GM12878 (cell line): ENCODE results near the gene TK2. TPM values are rescaled to one million over a fixed set of nuclear protein-coding genes. Genes with fewer than 3 reads are reported as not detected.

Source experiments
- EED ChIP-seq: sonication (generic); IDR thresholded peaks from 2 replicates; pipeline ENCODE4 v1.6.1; 2016; ENCODE audit warnings: antibody characterized with exemption, low read depth
- ESRRA ChIP-seq: IDR thresholded peaks from 2 replicates; pipeline ENCODE4 v1.6.1; 2012; ENCODE audit warnings: mild to moderate bottlenecking, low read length, improper control_type of control experiment
- NBN ChIP-seq: fragments of 450-650 bp; IDR thresholded peaks from 2 replicates; pipeline ENCODE4 v1.6.1; 2016
- NFIC ChIP-seq: IDR thresholded peaks from 2 replicates; pipeline ENCODE4 v1.6.1; 2012; ENCODE audit warnings: low read depth, mild to moderate bottlenecking, inconsistent platforms, low read length, moderate library complexity
- NFYA ChIP-seq: IDR thresholded peaks from 2 replicates; pipeline ENCODE4 v1.6.1; 2011; ENCODE audit warnings: low read depth, mild to moderate bottlenecking, low read length, improper control_type of control experiment, borderline replicate concordance
- SMARCA5 ChIP-seq: fragments of 450-650 bp; IDR thresholded peaks from 2 replicates; pipeline ENCODE4 v1.6.1; 2017; ENCODE audit warnings: mild to moderate bottlenecking
- SP1 ChIP-seq: IDR thresholded peaks from one replicate; pipeline ENCODE4 v1.6.1; 2011; ENCODE audit warnings: low read depth, low read length
- SREBF2 ChIP-seq: IDR thresholded peaks from 2 replicates; pipeline ENCODE4 v1.6.1; 2012; ENCODE audit warnings: mild to moderate bottlenecking, low read length
- ZNF274 ChIP-seq: IDR thresholded peaks from one replicate; pipeline ENCODE4 v1.8.0; 2011; ENCODE audit not compliant: insufficient read length, insufficient read depth
- ZSCAN29 ChIP-seq: fragments of 450-650 bp; IDR thresholded peaks from 2 replicates; pipeline ENCODE4 v1.6.1; 2017; ENCODE audit warnings: mild to moderate bottlenecking, moderate library complexity
- polyA plus RNA-seq, 11 experiments: library from polyadenylated mRNA; depleted of rRNA in 4 of 11; unstranded in 6 of 11; stranded (reverse) in 5 of 11; fragments of >200 nt; fragmentation: Nextera tagmentation in 4 of 11; fragmentation: Illumina TruSeq in 1 of 11; extraction: Ambion mirVana in 4 of 11; extraction: Trizol in 1 of 11; gene quantifications; 1 replicate in 1 of 11; 2 replicates in 10 of 11; pipeline versions ENCODE4 v1.2.1 to v1.2.3, GENCODE V29; 2011 to 2016; ENCODE audit warnings: inconsistent platforms in 2 of 11, missing spikeins in 2 of 11, low read depth in 1 of 11
- total RNA-seq, 4 experiments: library from RNA; depleted of rRNA in 3 of 4; stranded (reverse); fragments of >200 nt in 3 of 4; fragmentation: Illumina TruSeq in 1 of 4; extraction: Trizol in 1 of 4; gene quantifications; 2 replicates each; pipeline versions ENCODE4 v1.2.1 to v1.2.3, GENCODE V29; 2013 to 2021
- TF ChIP-seq, protein P1 (sequence below): fragments of 450-650 bp; IDR thresholded peaks from 2 replicates; pipeline ENCODE4 v1.6.1; 2017; ENCODE audit warnings: mild to moderate bottlenecking, moderate library complexity
- TF ChIP-seq, protein P2 (sequence below): fragments of 450-650 bp; IDR thresholded peaks from 2 replicates; pipeline ENCODE4 v1.6.1; 2018; ENCODE audit warnings: mild to moderate bottlenecking, low read depth, moderate library complexity; ENCODE audit not compliant: partially characterized antibody
- TF ChIP-seq, protein P3 (sequence below): fragments of 450-650 bp; IDR thresholded peaks from 2 replicates; pipeline ENCODE4 v1.6.1; 2017; ENCODE audit warnings: low read depth, mild to moderate bottlenecking, moderate library complexity
- TF ChIP-seq, protein P4 (sequence below): fragments of 150-350 bp; IDR thresholded peaks from 2 replicates; pipeline ENCODE4 v1.6.1; 2016; ENCODE audit warnings: low read depth, low read length
- TF ChIP-seq, protein P5 (sequence below): fragments of 450-650 bp; IDR thresholded peaks from 2 replicates; pipeline ENCODE4 v1.6.1; 2017; ENCODE audit warnings: mild to moderate bottlenecking, low read depth, inconsistent platforms; ENCODE audit not compliant: poor library complexity, severe bottlenecking

The TK2 gene
- total and polyA plus RNA-seq, 10 of the 15 experiments (the other 5 are each of a cell fraction or from before 2014, with no cell fraction given), result 1.3 to 12.4 (median 3.0) TPM

DNA sequence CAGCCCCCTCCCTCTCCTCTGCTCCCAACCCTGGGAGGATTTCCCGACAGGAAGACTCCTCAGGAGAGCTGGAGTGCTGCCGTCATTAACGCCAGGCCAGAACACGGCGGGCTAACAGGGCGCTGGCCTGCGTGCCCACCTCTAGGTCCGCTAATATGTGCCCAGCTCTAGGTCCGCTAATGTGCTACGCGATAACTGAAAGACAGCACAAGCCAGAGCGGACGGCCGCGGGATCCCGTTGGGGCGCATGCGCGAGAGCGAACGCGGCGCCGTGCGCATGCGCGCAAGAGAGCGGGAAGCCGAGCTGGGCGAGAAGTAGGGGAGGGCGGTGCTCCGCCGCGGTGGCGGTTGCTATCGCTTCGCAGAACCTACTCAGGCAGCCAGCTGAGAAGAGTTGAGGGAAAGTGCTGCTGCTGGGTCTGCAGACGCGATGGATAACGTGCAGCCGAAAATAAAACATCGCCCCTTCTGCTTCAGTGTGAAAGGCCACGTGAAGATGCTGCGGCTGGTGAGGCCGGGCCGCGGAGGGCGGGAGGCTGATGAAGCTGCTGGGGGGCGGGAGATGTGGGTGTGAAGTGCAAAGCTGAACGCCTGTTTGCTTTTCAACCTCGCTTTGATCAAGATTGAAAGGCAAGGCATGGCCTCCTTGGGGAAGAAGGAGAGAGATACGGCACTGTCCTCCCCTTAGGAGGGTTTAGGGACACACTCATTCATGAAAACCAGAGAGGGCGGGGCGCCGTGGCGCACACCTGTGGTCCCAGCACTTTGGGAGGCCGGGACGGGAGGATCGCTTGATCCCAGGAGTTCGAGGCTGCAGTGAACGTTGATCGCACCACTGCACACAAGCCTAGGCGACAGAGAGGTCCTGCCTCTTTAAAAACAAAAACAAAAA, 2.6 kb upstream of the TK2 start, which contains the start of gene CKLF (continued):
- TF ChIP-seq, protein P1, sequence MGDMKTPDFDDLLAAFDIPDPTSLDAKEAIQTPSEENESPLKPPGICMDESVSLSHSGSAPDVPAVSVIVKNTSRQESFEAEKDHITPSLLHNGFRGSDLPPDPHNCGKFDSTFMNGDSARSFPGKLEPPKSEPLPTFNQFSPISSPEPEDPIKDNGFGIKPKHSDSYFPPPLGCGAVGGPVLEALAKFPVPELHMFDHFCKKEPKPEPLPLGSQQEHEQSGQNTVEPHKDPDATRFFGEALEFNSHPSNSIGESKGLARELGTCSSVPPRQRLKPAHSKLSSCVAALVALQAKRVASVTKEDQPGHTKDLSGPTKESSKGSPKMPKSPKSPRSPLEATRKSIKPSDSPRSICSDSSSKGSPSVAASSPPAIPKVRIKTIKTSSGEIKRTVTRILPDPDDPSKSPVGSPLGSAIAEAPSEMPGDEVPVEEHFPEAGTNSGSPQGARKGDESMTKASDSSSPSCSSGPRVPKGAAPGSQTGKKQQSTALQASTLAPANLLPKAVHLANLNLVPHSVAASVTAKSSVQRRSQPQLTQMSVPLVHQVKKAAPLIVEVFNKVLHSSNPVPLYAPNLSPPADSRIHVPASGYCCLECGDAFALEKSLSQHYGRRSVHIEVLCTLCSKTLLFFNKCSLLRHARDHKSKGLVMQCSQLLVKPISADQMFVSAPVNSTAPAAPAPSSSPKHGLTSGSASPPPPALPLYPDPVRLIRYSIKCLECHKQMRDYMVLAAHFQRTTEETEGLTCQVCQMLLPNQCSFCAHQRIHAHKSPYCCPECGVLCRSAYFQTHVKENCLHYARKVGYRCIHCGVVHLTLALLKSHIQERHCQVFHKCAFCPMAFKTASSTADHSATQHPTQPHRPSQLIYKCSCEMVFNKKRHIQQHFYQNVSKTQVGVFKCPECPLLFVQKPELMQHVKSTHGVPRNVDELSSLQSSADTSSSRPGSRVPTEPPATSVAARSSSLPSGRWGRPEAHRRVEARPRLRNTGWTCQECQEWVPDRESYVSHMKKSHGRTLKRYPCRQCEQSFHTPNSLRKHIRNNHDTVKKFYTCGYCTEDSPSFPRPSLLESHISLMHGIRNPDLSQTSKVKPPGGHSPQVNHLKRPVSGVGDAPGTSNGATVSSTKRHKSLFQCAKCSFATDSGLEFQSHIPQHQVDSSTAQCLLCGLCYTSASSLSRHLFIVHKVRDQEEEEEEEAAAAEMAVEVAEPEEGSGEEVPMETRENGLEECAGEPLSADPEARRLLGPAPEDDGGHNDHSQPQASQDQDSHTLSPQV, result no peak
- TF ChIP-seq NBN, result peak; percentile 90
- TF ChIP-seq, protein P2, sequence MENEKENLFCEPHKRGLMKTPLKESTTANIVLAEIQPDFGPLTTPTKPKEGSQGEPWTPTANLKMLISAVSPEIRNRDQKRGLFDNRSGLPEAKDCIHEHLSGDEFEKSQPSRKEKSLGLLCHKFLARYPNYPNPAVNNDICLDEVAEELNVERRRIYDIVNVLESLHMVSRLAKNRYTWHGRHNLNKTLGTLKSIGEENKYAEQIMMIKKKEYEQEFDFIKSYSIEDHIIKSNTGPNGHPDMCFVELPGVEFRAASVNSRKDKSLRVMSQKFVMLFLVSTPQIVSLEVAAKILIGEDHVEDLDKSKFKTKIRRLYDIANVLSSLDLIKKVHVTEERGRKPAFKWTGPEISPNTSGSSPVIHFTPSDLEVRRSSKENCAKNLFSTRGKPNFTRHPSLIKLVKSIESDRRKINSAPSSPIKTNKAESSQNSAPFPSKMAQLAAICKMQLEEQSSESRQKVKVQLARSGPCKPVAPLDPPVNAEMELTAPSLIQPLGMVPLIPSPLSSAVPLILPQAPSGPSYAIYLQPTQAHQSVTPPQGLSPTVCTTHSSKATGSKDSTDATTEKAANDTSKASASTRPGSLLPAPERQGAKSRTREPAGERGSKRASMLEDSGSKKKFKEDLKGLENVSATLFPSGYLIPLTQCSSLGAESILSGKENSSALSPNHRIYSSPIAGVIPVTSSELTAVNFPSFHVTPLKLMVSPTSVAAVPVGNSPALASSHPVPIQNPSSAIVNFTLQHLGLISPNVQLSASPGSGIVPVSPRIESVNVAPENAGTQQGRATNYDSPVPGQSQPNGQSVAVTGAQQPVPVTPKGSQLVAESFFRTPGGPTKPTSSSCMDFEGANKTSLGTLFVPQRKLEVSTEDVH, result no peak
- TF ChIP-seq EED, result peak; percentile 54; the same call in 1 of the 2 replicates
- peak; percentile 27; the same call in 1 of the 2 replicates for TF ChIP-seq SMARCA5
- no peak for TF ChIP-seq ZSCAN29
- TF ChIP-seq SP1, result no peak
- no peak for TF ChIP-seq ZNF274
- no peak for TF ChIP-seq ESRRA
- no peak for TF ChIP-seq SREBF2
- TF ChIP-seq, protein P3, sequence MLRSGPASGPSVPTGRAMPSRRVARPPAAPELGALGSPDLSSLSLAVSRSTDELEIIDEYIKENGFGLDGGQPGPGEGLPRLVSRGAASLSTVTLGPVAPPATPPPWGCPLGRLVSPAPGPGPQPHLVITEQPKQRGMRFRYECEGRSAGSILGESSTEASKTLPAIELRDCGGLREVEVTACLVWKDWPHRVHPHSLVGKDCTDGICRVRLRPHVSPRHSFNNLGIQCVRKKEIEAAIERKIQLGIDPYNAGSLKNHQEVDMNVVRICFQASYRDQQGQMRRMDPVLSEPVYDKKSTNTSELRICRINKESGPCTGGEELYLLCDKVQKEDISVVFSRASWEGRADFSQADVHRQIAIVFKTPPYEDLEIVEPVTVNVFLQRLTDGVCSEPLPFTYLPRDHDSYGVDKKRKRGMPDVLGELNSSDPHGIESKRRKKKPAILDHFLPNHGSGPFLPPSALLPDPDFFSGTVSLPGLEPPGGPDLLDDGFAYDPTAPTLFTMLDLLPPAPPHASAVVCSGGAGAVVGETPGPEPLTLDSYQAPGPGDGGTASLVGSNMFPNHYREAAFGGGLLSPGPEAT, result no peak
- TF ChIP-seq NFYA, result no peak
- no peak for TF ChIP-seq NFIC
- TF ChIP-seq, protein P4, sequence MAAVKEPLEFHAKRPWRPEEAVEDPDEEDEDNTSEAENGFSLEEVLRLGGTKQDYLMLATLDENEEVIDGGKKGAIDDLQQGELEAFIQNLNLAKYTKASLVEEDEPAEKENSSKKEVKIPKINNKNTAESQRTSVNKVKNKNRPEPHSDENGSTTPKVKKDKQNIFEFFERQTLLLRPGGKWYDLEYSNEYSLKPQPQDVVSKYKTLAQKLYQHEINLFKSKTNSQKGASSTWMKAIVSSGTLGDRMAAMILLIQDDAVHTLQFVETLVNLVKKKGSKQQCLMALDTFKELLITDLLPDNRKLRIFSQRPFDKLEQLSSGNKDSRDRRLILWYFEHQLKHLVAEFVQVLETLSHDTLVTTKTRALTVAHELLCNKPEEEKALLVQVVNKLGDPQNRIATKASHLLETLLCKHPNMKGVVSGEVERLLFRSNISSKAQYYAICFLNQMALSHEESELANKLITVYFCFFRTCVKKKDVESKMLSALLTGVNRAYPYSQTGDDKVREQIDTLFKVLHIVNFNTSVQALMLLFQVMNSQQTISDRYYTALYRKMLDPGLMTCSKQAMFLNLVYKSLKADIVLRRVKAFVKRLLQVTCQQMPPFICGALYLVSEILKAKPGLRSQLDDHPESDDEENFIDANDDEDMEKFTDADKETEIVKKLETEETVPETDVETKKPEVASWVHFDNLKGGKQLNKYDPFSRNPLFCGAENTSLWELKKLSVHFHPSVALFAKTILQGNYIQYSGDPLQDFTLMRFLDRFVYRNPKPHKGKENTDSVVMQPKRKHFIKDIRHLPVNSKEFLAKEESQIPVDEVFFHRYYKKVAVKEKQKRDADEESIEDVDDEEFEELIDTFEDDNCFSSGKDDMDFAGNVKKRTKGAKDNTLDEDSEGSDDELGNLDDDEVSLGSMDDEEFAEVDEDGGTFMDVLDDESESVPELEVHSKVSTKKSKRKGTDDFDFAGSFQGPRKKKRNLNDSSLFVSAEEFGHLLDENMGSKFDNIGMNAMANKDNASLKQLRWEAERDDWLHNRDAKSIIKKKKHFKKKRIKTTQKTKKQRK, result no peak
- TF ChIP-seq, protein P5, sequence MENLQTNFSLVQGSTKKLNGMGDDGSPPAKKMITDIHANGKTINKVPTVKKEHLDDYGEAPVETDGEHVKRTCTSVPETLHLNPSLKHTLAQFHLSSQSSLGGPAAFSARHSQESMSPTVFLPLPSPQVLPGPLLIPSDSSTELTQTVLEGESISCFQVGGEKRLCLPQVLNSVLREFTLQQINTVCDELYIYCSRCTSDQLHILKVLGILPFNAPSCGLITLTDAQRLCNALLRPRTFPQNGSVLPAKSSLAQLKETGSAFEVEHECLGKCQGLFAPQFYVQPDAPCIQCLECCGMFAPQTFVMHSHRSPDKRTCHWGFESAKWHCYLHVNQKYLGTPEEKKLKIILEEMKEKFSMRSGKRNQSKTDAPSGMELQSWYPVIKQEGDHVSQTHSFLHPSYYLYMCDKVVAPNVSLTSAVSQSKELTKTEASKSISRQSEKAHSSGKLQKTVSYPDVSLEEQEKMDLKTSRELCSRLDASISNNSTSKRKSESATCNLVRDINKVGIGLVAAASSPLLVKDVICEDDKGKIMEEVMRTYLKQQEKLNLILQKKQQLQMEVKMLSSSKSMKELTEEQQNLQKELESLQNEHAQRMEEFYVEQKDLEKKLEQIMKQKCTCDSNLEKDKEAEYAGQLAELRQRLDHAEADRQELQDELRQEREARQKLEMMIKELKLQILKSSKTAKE, result no peak
